ENCODE results near the gene APBA3. TPM values are rescaled to one million over a fixed set of nuclear protein-coding genes. Genes with fewer than 3 reads are reported as not detected.
A peak's percentile ranks its signal among the peaks of the same experiment; 100 is the strongest.

Gene APBA3
- total and polyA plus RNA-seq, 12 donors: 7.4 to 22.6 (median 11.5) TPM

DNA sequence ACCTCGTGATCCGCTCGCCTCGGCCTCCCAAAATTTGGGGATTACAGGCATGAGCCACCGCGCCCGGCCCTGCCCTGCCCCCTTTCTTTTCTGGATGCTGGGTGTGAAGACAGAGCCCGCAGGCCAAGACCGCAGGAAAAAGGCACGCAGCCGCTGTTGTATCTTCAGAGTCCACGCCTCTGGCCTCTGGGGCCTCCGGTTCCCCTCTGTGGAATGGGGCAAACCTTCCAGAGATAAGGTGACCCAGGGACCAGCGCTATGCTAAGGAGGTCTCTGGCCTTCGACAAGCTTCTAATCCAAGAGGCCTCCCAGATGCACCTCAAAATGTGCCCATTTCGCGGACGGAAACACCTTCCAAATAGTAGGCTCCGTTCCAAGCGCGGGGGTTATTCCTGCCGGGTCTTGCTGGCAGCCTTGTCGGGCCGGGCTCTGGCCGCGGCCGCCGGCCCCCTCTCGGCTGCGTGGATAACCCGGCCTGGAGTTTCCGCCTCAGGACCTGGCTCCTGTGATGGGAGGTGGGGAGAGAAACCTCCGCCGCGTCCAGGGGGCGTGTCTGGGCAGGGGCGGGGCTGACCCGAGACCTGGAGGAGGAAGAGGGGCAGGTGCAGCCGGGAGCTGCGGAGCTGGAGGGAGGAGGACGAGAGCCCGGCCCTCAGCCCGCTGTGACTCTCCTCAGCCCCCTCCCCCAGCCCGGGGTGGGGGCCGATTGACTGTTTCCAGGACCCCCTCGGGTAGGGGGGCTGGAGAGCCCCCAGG is 40.2 kb downstream of the APBA3 start:
- TF ChIP-seq, protein P1, sequence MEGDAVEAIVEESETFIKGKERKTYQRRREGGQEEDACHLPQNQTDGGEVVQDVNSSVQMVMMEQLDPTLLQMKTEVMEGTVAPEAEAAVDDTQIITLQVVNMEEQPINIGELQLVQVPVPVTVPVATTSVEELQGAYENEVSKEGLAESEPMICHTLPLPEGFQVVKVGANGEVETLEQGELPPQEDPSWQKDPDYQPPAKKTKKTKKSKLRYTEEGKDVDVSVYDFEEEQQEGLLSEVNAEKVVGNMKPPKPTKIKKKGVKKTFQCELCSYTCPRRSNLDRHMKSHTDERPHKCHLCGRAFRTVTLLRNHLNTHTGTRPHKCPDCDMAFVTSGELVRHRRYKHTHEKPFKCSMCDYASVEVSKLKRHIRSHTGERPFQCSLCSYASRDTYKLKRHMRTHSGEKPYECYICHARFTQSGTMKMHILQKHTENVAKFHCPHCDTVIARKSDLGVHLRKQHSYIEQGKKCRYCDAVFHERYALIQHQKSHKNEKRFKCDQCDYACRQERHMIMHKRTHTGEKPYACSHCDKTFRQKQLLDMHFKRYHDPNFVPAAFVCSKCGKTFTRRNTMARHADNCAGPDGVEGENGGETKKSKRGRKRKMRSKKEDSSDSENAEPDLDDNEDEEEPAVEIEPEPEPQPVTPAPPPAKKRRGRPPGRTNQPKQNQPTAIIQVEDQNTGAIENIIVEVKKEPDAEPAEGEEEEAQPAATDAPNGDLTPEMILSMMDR (IDR thresholded peaks at IDR 0.05): no peak
- intact Hi-C loops (cut with DNase I): no loop called here
- peaks cover 0 to 20% (median 9%) of the 10 kb centered on the region in 9 donors for H3K4me1 ChIP-seq
- H3K27me3 ChIP-seq: peaks cover 22 to 78% (median 59%) of the 10 kb centered on the region in 7 donors
- H3K4me3 ChIP-seq: peak overlapping the region in 3 of 10 donors; percentile 12 to 28 (median 22)
- no peaks in the 10 kb centered on the region for H3K9me3 ChIP-seq
- WGBS, 2 donors: 19 to 20% methylated on average over 46 of the region's 46 CpGs
- no peaks in the 10 kb centered on the region for H3K36me3 ChIP-seq
- no peak overlapping the region for H3K27ac ChIP-seq
- ATAC-seq (peak; percentile 76 to 92 (median 83)), DNase-seq (peak; percentile 74 to 78)

DNA sequence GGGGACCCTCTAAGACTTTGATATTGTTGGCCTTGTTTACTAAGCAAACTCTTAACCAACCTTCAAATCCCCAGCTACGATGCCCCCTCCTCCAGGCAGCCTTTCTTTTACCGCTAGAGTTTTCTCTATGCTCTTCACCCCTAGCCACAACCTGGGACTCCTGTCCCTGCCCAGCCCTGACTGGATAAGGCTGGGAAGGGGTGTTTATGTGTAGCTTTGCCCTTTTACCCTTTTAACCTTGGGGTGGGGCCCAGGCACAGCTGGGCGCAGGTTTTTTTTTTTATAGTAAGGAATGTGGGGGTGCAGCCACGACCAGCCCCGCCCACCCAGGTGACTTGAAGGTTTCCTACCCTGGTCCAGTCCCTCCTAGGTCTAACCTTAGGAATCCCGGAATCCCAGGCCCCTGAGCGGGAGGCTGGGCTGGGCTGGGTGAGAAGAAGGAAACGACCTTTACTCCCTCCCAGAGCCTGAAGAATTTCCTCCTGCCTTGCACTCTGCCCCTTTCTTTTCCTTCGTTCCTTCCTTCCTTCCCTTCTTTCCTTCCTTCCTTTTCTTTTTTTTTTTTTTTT is 41.1 kb downstream of the APBA3 start:
- Histone ChIP-seq H3K36me3 (no peaks in the 10 kb centered on the region), H3K27ac (no peak overlapping the region), H3K9me3 (no peaks in the 10 kb centered on the region), H3K4me1 (peaks cover 0 to 20% (median 9%) of the 10 kb centered on the region in 9 donors), H3K4me3 (no peak overlapping the region), H3K27me3 (peaks cover 22 to 70% (median 59%) of the 10 kb centered on the region in 7 donors)
- TF ChIP-seq, protein P1 (IDR thresholded peaks at IDR 0.05): no peak
- ATAC-seq: no peak
- intact Hi-C loops (cut with DNase I): no loop called here
- no peak for DNase-seq
- 25 to 28% methylated on average over 9 of the region's 9 CpGs for WGBS, 2 donors

DNA sequence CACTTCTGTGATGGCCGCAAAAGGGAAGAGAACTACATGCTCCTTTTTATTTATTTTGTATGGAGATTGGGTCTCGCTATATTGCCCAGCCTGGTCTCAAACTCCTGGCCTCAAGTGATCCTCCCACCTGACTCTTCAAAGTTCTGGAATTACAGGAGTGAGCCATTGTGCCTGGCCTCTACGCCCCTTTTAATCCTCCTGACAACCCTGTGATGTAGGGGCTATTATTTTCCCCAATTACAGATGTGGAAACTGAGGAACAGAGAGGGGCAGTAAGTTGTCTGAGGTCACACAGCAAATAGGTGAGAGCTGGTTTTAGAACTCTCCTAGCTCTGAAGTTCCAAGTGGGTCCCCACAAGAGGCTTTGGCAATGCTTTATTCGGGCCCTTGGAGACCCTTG is 41.6 kb downstream of the APBA3 start:
- Histone ChIP-seq H3K4me3 (no peak overlapping the region), H3K27ac (no peak overlapping the region), H3K9me3 (no peaks in the 10 kb centered on the region), H3K36me3 (no peaks in the 10 kb centered on the region), H3K27me3 (peaks cover 22 to 65% (median 59%) of the 10 kb centered on the region in 7 donors), H3K4me1 (peaks cover 0 to 20% (median 9%) of the 10 kb centered on the region in 9 donors)
- no peak for ATAC-seq
- TF ChIP-seq, protein P1 (IDR thresholded peaks at IDR 0.05): no peak
- 84 to 87% methylated on average over 4 of the region's 4 CpGs for WGBS, 2 donors
- intact Hi-C loops (cut with DNase I): no loop called here
- DNase-seq: no peak

DNA sequence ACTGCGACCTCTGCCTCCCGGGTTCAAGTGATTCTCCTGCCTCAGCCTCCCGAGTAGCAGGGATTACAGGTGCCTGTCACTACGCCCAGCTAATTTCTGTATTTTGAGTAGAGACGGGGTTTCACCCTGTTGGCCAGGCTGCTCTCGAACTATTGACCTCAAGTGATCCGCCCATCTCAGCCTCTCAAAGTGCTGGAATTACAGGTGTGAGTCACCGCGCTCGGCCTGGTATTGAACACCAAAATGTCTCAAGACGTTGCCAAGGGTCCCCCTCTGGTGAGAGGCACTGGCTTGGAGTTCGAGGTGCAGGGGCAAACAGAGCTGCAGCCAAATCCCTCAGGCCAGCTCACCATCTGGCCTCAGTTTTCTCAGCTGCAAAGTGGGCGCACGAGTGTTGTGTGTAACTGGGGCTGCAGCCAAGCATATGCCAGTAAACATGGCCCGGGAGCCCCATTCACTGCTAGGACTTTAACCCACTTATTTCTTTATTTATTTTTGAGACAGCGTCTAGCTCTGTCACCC is 45.3 kb downstream of the APBA3 start:
- DNase-seq (no peak), ATAC-seq (no peak)
- intact Hi-C loops (cut with DNase I): no loop called here
- no peaks in the 10 kb centered on the region for H3K9me3 ChIP-seq
- WGBS, 2 donors: 84 to 93% methylated on average over 16 of the region's 16 CpGs
- H3K4me1 ChIP-seq: peaks cover 0 to 17% (median 8%) of the 10 kb centered on the region in 9 donors
- peaks cover 10 to 30% (median 29%) of the 10 kb centered on the region in 7 donors for H3K27me3 ChIP-seq
- TF ChIP-seq, protein P1 (IDR thresholded peaks at IDR 0.05): no peak
- no peaks in the 10 kb centered on the region for H3K36me3 ChIP-seq
- H3K27ac ChIP-seq: no peak overlapping the region
- H3K4me3 ChIP-seq: no peak overlapping the region
